NCI-H446 treated with DMSO at 0.1 percent for 48 hours (cell line): ENCODE data around the gene KIF25.

Source experiments
- DNase-seq: peaks from one replicate; lab custom pipeline; 2025; lab: John Stamatoyannopoulos, UW

The KIF25 gene

DNA sequence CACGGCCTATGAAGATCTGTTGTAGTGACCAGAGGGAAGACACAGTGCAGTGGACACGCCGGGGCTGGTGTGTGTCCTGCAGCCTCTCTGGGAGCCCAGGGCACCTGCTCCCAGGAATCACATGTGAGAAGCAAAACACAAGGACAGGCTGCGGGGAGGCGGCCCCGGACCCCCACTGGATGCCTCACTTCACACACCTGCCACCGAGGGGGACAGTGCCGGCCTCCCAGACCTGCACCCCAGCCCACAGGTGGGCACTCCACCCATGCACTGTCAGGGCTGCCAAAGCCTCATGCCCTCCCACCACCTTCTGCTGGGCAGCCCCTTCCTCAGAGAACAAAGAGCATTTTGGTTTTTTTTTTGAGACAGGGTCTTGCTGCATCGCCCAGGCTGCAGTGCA, 54.2 kb downstream of the KIF25 start:
- no peak for DNase-seq

DNA sequence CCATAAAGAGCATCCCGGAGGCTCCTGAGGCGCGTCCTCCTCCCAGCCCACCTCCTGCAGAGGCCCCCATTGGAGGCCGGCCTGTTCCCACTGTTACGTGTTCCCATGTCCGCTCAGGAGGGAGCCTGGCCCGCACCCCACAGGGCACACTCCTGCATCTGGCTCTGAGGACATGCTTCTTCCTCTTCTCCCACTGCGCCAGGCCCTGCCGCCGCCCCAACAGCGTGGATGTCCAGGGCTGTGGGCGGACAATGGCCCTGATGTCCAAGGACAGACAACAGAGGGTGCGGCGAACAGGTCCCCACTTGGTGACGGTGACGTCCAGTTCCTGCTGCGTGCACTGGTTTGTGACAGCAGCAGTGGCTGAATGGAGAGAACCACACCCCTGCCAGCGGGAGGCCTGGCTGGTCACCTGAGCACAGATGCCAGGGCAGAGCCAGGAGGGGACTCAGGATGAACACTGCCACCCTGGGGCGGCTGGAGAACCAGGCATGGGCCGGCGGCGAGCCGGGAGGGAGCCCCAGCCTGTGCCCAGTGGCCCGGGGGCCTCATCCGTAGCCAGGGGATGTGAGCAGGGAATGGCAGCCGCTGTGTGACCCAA, 54.9 kb downstream of the KIF25 start:
- no peak for DNase-seq

DNA sequence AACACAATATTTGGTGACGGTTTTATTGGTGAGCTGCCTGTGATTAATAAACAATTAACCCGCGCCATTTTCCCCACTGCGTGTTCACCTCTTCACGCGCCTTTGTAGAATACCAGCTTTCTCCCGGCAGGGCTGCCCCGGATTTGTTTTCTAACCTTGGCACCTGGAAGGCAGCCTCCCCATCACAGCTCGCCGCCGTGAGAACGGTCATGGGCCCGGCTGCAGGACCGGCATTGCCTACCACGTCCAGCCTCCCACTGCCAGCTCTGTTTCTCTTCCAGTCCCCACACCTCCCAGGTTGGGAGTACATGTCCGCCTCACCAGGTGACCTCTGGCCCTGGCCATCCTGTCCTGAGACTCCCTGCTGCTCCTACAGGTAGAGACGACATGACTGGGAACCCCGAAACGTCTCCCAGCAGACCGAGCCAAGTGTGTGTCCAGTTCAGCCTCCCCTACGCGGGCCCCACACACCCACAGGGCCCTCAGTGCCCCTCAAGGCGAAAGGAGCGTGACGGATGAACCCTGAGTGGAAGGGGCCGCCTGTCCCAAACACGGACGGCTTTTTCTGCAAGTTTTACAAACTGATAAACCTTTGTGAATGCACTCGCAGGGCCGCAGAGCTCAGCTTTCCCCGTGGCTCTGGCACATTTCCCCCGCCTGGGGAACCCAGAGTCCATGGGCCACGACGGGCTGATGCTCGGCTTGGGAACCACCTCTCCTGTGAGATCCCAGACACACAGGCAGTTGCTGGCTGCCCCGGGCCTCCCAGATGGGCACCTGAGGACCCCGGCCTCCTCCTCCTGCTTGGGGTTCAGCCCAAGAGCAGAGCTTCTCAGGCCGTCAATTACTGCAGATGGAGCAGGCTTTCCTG, 55.9 kb downstream of the KIF25 start:
- DNase-seq, result no peak

DNA sequence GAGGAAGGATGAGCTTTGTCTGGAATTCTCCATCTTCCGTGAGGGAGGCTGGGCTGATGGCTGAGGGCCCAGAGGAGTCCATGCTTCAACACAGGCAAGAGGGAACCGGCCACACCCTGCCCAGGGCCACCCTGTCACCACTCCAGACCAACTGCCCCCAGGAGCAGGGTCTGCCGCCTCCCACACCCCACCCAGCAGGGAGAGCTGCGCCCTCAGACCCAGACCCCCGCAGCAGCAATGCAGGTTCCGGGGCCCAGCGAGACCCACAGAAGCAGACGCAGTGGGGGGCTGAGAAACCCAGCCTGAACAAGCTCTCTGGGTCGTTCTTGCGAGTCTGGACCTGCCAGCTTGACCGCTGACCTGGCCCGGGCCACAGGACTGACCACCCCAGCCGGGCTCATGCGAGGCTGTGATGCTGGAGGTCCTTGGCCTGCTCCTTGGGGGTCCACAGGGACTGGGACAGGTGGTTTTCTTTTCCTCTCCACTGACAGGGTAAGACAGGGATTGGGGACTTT, 56.5 kb downstream of the KIF25 start:
- no peak for DNase-seq

DNA sequence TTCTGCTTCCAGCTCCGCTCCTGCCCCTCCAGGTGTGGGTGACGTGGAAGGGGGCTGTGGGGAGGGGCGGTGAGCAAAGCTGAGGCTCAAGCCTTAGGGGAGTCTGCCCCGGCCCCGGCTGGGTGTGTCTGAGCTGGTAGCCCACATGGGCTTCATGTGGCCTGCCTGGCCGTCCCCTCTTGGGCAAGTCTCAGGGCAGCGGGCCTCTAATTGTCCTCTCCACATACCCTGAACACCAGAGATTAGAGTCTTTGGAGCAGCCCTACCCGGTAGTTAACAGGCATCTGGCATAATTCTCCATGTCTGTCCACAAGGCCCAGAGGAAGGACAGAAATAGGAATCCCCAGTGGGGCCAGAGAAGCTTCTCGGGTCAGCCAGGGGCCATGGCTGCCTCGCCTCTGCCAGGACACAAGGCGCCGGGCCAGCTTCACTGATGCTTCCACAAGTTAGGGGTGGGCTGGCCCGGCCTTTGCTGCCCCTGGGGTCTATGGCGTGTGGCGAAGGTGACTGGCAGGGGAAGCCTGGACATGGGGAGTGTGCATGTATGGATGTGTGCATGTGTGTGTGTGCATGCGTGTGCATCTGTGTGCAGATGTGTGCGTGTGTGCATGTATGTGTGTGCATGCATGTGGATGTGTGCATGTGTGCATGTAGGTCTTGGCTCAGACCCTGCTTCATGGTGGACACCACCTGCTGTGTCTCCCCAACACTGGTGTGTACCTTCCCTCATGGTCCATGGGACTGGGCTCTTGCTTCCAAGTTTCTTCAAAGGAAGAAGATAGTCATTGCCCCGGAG, 57.5 kb downstream of the KIF25 start:
- no peak for DNase-seq

DNA sequence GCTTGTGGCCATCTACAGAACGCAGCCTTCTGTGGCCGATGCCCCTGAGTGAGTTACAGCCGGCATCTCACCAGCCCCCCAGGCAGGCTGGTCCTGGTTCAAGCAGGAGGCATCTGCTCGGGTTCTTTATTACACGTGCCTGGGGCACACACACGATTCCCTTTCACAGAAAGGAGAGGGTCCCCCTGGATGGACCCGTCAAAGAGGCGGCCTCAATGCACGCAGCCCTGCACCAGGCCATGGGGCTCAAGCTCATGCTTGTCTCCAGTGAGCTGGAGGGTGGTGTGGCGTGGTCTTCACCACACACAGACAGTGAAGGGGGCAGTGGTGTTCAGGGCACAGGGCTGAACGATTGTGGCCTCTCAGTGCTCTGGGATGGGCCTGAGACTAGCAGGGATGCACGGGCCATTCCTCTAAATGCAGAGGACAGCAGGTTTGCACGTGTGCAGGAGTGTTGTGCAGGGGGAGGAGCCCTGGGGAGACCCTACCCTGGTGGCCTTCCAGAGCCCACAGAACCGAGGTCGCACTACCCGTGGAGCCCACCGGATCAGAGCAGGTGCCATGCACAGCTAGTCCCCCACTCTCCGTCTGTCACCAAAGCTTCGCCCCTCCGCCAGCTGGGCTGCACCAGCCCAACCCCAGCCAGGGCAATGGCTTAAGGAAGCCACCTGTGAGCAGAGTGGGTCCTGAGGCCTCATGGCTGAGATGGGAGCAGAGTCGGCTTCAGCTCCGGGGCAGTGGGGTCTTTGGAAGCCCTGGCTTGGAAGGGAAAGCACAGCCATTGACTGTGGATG, 58.4 kb downstream of the KIF25 start:
- no peak for DNase-seq

DNA sequence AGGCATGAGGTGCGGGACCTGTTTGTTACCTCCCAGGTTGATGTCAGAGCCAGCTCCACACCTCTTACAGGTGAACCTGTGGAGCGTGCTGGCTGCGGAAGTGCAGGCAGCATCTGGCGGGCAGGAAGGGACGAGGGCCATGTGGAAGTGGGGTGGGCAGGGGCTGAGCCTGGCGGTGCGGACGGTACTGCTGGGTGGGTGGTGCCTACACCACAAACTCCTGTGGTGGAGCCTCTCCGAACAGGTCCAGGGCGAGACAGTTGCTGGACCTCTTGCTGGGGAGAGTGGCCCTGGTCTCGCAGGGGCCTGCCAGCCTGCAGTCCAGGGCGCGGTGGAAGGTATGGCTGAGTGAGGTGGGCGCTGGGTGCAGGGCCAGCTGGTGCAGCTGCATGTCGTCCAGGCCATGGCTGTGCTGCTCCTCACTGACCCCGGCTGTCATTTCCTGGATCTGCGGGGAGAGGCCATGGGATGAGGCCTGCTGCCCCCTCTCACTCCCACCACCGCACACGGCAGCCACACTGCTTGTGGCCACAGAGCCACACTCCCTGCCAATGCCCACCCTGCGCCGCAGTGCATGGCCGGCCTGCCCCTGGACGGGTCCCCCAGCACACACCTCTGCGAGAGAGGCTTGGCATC, 59.5 kb downstream of the KIF25 start:
- DNase-seq, result no peak

DNA sequence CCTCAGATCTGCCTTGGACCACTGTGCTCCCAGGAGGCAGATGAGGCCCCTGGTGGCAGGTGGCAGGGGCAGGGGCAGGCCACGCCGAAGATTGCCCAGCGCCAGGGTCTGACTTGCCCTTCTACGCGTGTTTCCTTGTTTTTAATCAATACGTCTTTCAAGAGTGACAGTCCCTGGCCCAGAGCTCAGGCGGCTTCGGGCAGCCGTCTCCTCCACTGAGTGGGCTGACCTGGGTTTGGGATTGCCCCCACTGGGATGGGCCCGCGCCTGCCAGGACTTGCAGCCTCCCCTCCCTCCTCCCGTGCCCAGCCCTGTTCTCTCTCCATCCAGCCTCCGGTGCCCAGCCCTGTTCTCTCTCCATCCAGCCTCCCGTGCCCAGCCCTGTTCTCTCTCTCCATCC, 60.4 kb downstream of the KIF25 start:
- no peak for DNase-seq

DNA sequence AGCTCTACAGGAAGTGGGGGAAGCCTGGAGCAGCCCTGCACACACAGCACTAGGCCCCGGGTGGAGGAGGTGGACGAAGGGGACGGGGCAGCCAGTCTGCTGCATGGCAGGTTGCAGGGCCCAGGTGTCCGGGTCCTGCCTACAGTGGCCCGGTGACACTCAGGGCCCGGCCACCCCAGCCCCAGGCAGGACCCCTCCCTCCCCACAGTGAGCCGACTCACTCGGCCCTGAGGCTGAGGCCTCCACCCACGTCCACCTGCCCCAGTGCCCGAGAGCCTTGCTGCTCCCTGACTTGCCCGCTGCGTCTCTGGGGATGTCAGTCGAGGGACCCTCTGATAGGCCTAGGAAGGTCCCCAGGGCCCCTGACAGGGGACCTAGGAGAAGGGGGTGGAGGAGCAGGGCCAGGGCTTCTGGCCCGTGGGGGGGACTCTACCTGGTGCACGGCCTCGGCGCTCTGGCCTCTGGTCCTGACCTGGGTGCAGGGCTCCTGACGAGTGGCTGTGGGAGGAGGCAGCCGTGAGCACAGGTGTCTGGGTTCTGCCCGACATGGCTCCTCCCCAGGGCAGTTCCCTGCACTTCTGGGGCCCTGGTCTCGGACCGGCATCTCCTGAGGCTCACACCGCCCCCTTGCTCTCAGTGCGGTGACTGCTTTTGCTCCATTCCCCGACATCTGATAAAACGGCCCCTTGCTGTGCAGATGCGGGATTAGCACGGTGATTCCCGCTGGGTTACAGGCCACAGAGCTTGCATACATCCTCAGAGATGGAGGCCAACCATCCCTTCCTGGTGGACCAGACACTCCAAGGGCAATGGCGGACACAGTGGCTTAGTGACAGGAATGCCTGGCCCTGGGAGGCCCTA, 61.5 kb downstream of the KIF25 start:
- DNase-seq, result no peak

DNA sequence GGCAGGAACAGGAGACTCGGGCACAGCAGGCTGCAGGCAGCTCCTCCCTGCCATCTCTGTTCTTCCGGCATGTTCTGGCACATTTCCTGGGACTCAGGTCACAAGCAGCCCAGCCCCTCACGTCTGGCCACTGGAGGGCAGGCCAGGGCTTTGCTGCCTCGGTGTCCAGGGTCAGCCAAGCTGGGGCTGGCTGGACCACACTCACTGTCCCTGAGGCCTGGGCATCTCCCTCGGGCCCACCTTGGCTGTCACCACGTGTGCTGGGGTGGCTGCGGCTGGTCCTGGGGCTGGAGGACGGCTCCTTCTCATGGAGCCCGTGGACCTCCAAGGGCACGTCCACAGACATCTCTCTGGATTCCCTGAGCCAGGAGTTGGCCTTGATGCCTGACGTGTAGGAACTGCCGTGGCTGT, 63.1 kb downstream of the KIF25 start:
- DNase-seq, result no peak

DNA sequence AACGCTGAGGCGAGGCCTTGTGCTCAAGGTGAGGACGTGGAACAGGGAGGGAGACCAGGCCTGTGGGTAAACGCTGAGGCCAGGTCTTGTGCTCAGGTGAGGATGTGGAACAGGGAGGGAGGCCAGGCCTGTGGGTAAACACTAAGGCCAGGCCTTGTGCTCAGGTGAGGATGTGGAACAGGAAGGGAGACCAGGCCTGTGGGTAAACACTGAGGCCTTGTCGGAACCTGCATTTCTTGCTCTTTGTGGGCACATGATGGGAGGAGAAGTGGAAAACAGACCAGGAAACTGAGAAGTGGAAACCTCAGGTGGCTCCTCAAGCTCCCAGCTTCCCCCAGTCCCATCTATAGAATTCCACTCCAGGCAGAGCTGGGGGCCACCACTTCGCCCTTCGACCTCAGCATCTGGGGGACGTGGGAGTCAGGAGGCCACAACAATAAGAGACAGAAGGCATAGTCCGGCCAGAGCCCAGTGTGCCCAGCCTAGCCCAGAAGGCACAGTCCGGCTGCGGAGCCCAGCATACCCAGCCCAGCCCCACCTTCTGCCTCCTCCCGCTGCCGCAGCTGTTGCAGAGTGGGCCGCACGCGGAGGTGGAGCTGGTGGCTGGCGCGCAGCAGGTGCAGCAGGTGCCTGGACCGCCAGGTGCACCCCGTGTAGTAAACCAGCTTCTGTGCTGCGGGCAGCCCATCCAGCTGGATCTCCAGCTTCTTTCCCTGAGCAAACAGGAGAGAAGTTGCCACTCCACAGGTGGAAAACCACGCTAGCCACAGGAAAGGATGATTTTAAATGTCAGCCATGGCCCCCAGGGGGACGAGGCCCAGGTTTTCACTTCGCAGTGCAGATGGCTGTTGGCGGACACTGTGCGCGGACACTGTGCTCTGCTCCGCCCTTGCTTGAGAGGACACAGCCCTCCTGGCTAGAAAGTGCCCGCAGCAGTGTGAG, 64.1 kb downstream of the KIF25 start:
- no peak for DNase-seq

DNA sequence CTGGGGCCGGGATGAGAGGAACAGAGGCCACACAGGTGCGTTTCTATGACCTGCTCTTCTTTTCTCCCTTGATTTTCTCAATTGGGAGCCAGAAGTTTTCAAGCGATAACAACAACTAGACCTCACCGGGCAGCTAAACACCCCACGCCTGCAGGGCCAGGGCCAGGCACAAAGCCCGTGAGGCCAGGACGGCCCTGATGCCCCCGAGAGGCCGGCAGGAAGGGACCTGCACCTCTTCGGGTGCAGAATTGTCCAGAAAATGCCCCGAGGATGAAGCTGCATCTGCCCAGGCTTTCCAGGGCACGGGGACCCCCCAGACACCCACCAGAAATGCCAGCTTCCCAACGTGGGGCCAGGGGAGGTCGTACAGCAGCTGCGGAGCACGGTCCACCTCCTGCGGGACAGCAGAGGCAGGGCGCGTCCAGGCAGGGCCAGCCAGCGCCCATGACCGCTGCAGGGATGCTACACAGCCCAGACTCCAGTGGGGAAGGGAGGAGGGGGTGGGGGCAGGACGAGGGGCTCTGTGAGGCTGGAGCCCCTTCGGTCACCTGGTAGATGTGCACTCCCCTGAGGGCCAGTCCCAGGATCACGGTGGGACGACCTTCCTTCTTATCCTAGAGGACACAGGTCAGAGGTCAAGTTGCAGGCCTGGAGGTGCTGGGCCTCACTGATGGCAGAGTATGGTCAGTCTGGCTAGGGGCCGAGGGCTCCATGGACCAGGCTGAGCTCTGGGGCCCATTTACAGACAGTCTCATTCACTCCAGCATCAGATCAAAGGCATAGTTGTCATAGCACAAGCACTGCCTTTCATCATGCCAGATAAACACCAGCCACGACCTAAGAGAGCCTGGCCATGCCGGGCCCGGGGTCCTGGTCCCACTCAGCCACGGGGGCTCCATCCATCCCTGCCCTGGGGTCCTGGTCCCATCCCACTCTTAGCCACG, 65.1 kb downstream of the KIF25 start:
- DNase-seq, result no peak

DNA sequence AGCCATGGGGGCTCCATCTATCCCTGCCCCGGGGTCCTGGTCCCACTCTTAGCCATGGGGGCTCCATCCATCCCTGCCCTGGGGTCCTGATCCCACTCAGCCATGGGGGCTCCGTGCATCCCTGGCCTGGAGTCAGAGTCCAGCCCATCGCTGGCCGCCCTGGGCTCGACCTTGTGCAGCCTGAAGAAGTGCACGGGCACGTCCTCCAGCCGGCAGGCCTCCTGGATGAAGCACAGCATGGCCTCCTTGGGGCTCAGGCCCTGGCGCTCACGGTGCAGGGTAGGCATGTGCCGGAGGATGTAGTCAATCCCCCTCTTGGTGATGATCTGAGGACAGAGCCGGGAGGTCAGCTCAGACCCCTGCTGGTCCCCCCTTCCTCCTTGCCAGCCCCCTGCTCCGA, 66.0 kb downstream of the KIF25 start:
- DNase-seq, result no peak

DNA sequence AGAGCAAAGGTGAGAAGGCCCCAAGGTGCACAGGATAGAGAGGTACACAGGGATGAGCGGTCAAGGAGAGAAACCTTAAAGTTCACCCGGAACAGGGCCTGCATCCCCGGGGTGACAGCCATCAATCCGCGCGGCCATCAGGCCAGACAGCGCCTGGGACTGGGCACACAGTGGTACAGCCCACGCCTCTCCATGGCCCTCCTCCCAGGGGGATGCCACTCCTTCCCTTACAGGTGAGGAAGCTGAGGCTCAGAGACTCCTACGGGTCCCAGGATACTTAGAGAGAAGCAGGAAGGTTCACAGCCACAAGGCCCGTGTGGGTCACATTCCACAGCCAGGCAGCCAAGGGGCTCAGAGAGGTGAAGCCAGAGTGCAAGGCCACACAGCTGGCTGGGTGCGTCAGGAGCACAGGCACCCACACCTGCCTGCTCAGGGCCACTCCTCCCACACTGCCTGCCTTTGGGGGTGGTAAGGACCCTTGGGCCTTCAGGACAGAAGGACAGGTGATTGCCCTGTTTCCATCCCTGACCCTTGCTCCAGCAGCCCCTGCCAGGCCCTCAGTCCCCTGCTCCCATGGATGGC, 66.8 kb downstream of the KIF25 start:
- DNase-seq, result no peak

DNA sequence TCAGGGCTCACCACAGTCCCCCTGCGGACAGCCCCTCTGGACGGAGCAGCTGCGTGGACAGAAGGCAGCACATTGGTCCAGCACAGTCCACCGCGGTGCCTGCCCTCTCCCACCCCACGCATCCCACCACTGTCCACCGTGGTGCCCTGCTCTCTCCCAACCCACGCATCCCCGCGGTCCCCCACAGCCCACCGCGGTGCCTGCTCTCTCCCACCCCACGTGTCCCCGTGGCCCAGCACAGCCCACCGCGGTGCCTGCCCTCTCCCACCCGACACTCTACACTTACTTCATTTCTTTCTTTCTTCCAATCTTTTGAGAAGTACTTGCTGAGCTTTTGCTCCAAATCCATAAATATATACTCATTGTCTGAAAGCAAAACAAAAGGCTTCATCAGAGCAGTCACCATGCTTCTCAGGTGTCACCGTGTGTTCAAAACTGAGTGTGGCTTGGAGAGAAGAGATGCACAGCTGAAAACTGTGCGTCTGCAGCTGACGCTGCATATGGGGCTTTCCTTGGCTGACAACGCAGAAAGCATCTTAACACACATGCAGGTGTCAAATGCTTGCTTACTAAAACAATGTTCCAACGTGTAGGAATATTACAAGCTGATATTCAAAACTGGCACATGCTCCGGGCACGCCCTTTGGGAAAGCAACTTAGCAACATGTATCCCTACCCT, 69.7 kb downstream of the KIF25 start:
- DNase-seq, result no peak

DNA sequence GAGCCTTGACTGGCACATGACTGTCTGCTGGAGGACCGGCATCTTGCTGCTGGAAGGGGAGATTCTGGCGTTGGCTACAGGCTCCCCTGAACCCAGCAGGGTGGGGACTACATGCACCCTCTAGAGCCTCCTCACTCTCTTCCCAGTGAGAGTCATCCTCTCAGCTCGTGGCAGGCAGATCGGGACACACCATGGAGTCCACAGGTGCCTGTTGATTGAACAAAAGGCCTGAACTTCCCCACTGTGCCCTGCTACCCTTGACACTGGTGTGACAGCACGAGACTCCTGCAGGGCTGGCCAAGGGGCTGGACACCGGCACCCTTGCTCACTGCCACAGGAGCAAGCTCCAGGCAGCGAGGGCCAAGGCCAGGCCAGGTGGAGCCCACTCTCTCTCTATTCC, 73.3 kb downstream of the KIF25 start:
- DNase-seq, result no peak

DNA sequence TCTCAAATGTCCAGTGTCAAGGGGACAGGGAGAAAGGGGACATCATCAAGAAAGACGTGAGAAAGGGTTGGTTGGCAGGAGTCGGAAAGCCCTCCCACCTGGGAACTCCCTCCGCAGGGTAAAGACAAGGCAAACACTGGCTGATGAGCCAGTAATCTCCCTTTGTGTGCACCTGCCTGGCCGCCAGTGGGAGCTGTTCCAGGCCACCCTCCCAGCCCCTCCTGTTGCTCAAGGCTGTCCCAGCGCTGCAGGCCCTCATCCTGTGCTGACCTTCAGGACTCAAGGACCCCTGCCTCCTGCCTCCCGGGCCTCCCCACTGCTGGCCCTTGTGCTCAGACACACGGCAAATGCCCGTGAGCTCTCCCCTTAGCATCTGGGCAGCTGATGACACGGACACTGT, 74.1 kb downstream of the KIF25 start:
- DNase-seq, result no peak
